Osteoblast (primary cell): ENCODE measurements around the gene SOX13. TPM values are rescaled to one million over a fixed set of nuclear protein-coding genes. Genes with fewer than 3 reads are reported as not detected.

Experiments used
- DNase-seq: peaks from one replicate; pipeline ENCODE4 v3.0.0; 2011; ENCODE audit warnings: low spot score, mixed read lengths; ENCODE audit not compliant: insufficient read length; ENCODE audit errors: missing footprints
- H2AFZ ChIP-seq: 2 replicates; pipeline ENCODE4 v1.6.0; 2011; ENCODE audit warnings: mild to moderate bottlenecking, low read length
- H3K27ac ChIP-seq: 2 replicates; pipeline ENCODE4 v1.5.1; 2011; ENCODE audit warnings: mild to moderate bottlenecking, low read depth, low read length, moderate library complexity
- H3K27me3 ChIP-seq: 2 replicates; pipeline ENCODE4 v1.6.0; 2012; ENCODE audit warnings: mild to moderate bottlenecking, control low read depth, inconsistent platforms, low read length, moderate library complexity; ENCODE audit not compliant: insufficient read depth
- H3K36me3 ChIP-seq: 2 replicates; pipeline ENCODE4 v1.5.1; 2011; ENCODE audit warnings: mild to moderate bottlenecking, low read length, control low read depth, moderate library complexity; ENCODE audit not compliant: insufficient read depth
- H3K4me1 ChIP-seq: 2 replicates; pipeline ENCODE4 v1.5.1; 2011; ENCODE audit warnings: mild to moderate bottlenecking, low read length, control low read depth, moderate library complexity; ENCODE audit not compliant: insufficient read depth
- H3K4me2 ChIP-seq: 2 replicates; pipeline ENCODE4 v1.6.0; 2011; ENCODE audit warnings: mild to moderate bottlenecking, low read length; ENCODE audit not compliant: insufficient read depth
- H3K4me3 ChIP-seq: fragments of 200-600 bp; sonication (generic); 3 replicates; pipeline ENCODE4 v1.5.1; 2012; ENCODE audit warnings: mild to moderate bottlenecking, low read length, inconsistent platforms; ENCODE audit not compliant: insufficient read depth
- H3K79me2 ChIP-seq: 2 replicates; pipeline ENCODE4 v1.6.0; 2012; ENCODE audit warnings: mild to moderate bottlenecking, low read length, control low read depth, inconsistent platforms; ENCODE audit not compliant: insufficient read depth
- H3K9me3 ChIP-seq: 2 replicates; pipeline ENCODE4 v1.5.1; 2011; ENCODE audit warnings: low read depth, low read length, control low read depth
- H4K20me1 ChIP-seq: 2 replicates; pipeline ENCODE4 v1.6.0; 2012; ENCODE audit warnings: mild to moderate bottlenecking, low read length, control low read depth; ENCODE audit not compliant: insufficient read depth
- total RNA-seq: library from RNA; depleted of rRNA; stranded (reverse); fragments of >200 nt; gene quantifications from 2 replicates; pipeline ENCODE4 v1.2.3, GENCODE V29; 2012
- TF ChIP-seq, protein P1 (sequence below): IDR thresholded peaks from 2 replicates; pipeline ENCODE4 v1.5.1; 2011; ENCODE audit warnings: mild to moderate bottlenecking, low read depth, low read length, moderate library complexity; ENCODE audit errors: extremely low read depth

Gene SOX13
- total RNA-seq, 1 donor, result 9.0 TPM

DNA sequence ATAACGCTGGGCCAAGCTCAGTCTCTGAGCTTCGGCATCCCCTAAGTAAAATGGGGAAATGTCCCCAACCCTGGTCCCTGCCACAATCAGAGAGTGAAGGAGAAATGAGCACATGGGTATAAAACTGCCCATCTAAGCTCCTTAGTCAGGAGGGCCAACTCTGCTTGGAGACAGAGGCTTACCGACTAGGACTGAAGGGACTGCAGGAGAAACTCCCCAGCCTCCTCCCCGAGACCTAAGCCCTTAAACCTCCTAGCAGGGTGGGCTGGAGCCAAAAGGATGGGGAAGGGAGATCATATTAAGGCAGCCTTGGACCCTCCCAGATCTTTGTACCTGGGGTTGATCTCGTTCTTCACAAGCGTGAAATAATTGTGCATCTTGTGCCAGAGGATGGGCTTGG is 73.4 kb downstream of the SOX13 start:
- H3K27me3 ChIP-seq, result peaks cover 24% of the 10 kb centered on the region
- no peaks in the 10 kb centered on the region for H3K79me2 ChIP-seq
- H3K4me3 ChIP-seq, result no peak overlapping the region
- no peaks in the 10 kb centered on the region for H3K4me1 ChIP-seq
- TF ChIP-seq, protein P1, sequence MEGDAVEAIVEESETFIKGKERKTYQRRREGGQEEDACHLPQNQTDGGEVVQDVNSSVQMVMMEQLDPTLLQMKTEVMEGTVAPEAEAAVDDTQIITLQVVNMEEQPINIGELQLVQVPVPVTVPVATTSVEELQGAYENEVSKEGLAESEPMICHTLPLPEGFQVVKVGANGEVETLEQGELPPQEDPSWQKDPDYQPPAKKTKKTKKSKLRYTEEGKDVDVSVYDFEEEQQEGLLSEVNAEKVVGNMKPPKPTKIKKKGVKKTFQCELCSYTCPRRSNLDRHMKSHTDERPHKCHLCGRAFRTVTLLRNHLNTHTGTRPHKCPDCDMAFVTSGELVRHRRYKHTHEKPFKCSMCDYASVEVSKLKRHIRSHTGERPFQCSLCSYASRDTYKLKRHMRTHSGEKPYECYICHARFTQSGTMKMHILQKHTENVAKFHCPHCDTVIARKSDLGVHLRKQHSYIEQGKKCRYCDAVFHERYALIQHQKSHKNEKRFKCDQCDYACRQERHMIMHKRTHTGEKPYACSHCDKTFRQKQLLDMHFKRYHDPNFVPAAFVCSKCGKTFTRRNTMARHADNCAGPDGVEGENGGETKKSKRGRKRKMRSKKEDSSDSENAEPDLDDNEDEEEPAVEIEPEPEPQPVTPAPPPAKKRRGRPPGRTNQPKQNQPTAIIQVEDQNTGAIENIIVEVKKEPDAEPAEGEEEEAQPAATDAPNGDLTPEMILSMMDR, result no peak
- H3K36me3 ChIP-seq, result no peaks in the 10 kb centered on the region
- no peaks in the 10 kb centered on the region for H4K20me1 ChIP-seq
- no peak overlapping the region for H3K27ac ChIP-seq
- H3K4me2 ChIP-seq, result no peak overlapping the region
- DNase-seq, result peak; percentile 56
- no peaks in the 10 kb centered on the region for H3K9me3 ChIP-seq
- H2AFZ ChIP-seq, result no peak overlapping the region

DNA sequence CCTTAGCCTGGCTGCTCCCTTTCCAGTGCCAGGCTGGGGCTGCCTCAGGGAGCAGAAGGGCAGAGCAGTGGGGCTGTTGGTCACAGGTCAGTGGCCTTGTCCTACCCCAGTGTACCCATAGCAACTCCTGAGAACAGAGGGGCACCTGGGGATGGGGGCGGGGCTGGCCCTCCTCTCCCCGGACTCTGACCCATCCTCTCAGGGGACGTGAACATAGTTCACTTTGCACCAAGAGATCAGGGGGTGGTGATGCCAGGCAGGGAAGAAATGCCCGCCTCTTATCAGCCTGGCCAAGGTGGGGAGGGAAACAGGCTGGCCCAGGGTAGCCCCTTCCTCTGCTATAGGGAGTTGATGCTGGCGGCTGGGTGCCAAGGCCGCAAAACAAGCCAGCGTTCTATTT is 74.0 kb downstream of the SOX13 start:
- H3K79me2 ChIP-seq, result no peaks in the 10 kb centered on the region
- H3K4me3 ChIP-seq, result no peak overlapping the region
- no peaks in the 10 kb centered on the region for H3K4me1 ChIP-seq
- H3K9me3 ChIP-seq, result no peaks in the 10 kb centered on the region
- no peaks in the 10 kb centered on the region for H4K20me1 ChIP-seq
- peak; percentile 37 for DNase-seq
- no peak overlapping the region for H3K27ac ChIP-seq
- no peak overlapping the region for H3K4me2 ChIP-seq
- TF ChIP-seq, protein P1, result no peak
- H2AFZ ChIP-seq, result no peak overlapping the region
- H3K27me3 ChIP-seq, result peaks cover 27% of the 10 kb centered on the region
- no peaks in the 10 kb centered on the region for H3K36me3 ChIP-seq

DNA sequence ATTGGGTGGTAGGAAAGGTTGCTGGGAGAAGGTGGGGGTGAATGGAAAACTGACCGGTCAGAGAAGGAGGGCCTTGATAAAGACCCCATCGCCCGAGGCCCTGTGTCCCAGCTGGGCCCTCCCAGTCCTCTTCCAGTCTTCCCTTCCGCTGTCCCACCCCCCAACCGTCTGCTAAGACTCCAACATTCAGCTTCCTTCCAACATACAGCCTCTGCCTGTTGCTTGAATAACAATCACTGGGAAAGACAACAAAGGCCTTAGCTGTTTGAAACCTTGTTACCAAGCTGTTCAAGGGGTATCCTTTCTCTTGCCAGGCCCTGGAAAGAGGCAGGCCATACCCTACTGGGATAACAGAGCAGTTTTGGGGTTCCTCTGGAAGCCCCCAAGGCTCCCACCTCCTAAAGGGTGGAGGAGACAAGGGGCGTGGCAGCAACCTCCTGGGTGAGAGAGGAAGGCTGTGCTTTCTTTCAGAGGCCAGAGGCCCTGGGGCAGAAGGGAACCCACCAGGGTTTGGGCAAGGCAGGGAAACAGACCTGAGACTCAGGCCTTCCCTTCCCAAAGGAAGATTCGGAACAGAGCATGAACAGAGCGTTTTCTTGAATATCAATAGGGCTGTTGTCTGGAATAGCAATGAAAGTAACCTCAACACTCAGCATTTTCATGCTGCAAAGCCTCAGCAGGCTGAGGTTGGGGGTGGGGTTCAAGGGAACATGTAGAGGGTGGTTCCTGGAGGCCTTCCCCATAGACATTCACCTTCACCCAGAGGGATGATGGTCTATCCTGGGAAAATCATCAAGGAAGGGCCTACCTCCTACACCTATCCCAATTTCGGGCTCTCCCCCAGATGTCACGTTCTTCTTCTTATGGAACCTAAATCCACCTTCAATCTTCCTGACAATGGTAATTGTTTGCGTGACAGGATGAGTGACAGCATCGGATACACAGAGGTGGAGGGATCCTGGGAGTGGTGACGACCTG is 74.8 kb downstream of the SOX13 start:
- TF ChIP-seq, protein P1, result no peak
- DNase-seq, result peak; percentile 46
- Histone ChIP-seq H4K20me1 (no peaks in the 10 kb centered on the region), H3K4me1 (no peaks in the 10 kb centered on the region), H3K27me3 (peaks cover 30% of the 10 kb centered on the region), H2AFZ (no peak overlapping the region), H3K9me3 (no peaks in the 10 kb centered on the region), H3K4me3 (no peak overlapping the region), H3K27ac (no peak overlapping the region), H3K79me2 (no peaks in the 10 kb centered on the region), H3K4me2 (no peak overlapping the region), H3K36me3 (no peaks in the 10 kb centered on the region)

DNA sequence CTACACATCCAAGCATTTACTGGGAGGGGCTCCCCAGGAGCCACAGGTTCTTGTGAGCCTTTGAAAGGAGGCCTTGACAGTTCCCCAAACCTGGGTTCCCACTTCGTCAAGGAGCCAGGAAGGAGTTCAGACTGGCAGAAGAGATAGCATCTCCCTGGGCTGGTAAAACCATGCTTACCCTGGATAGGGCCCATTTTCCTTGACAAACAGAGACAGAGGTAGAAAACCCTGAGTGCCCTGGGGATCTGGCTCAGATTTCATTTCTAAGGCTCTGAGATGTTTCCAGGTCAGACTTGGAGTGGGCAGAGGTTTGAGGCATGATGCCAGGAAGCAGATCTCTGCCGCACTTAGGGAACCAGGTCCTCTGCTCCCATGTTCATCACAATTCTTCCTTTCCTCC is 76.2 kb downstream of the SOX13 start:
- Histone ChIP-seq H2AFZ (no peak overlapping the region), H4K20me1 (no peaks in the 10 kb centered on the region), H3K27ac (no peak overlapping the region), H3K4me2 (no peak overlapping the region), H3K79me2 (no peaks in the 10 kb centered on the region), H3K4me3 (no peak overlapping the region), H3K36me3 (no peaks in the 10 kb centered on the region), H3K27me3 (peaks cover 35% of the 10 kb centered on the region), H3K9me3 (no peaks in the 10 kb centered on the region), H3K4me1 (no peaks in the 10 kb centered on the region)
- TF ChIP-seq, protein P1, result no peak
- DNase-seq, result peak; percentile 62
